Epithelial cell of proximal tubule (primary cell): ENCODE measurements around the gene HTR2C. TPM values are rescaled to one million over a fixed set of nuclear protein-coding genes. Genes with fewer than 3 reads are reported as not detected.

Experiments used
- DNase-seq: peaks from one replicate; pipeline ENCODE4 v3.0.0-alpha.2; 2011; ENCODE audit warnings: low read depth
- H3K4me3 ChIP-seq: 2 replicates; pipeline ENCODE4 v1.5.1; 2011; ENCODE audit warnings: low read depth, mild to moderate bottlenecking, low read length
- total RNA-seq: library from RNA; depleted of rRNA; stranded (reverse); fragments of >200 nt; gene quantifications from 2 replicates; pipeline ENCODE4 v1.2.3, GENCODE V29; 2015
- TF ChIP-seq, protein P1 (sequence below): conservative IDR thresholded peaks from 2 replicates; pipeline ENCODE4 v1.5.1; 2012; ENCODE audit warnings: low read depth, mild to moderate bottlenecking, low read length

The HTR2C gene
- total RNA-seq, result not detected in 2 replicates

DNA sequence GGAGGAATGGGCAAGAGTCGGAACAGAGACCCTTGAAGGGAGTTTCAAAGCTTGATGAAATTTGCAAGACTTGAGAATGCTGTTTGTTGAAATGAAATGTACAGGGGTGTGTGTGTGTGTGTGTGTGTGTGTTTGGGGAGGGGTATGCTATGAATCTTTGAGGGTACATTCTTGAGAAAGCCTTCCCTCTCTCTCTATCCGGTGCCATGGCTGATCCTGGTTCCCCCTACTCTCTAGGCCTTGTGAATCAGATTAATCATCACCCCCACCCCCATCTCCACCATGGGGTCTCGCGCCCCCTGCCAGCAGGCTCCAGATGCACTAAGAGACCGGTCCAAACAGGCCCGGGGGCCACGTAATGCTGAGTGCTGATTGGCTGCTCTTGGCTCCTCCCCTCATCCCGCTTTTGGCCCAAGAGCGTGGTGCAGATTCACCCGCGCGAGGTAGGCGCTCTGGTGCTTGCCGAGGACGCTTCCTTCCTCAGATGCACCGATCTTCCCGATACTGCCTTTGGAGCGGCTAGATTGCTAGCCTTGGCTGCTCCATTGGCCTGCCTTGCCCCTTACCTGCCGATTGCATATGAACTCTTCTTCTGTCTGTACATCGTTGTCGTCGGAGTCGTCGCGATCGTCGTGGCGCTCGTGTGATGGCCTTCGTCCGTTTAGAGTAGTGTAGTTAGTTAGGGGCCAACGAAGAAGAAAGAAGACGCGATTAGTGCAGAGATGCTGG lies at the start of gene HTR2C:
HTR2C (plus strand) TSS at position 441 of the 729 bp plus-strand sequence. CDS start 142,851 bp downstream, outside the sequence.
- no peak within 1 kb of the TSS for H3K4me3 ChIP-seq
- no peak for DNase-seq
- TF ChIP-seq, protein P1, sequence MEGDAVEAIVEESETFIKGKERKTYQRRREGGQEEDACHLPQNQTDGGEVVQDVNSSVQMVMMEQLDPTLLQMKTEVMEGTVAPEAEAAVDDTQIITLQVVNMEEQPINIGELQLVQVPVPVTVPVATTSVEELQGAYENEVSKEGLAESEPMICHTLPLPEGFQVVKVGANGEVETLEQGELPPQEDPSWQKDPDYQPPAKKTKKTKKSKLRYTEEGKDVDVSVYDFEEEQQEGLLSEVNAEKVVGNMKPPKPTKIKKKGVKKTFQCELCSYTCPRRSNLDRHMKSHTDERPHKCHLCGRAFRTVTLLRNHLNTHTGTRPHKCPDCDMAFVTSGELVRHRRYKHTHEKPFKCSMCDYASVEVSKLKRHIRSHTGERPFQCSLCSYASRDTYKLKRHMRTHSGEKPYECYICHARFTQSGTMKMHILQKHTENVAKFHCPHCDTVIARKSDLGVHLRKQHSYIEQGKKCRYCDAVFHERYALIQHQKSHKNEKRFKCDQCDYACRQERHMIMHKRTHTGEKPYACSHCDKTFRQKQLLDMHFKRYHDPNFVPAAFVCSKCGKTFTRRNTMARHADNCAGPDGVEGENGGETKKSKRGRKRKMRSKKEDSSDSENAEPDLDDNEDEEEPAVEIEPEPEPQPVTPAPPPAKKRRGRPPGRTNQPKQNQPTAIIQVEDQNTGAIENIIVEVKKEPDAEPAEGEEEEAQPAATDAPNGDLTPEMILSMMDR, result no peak

DNA sequence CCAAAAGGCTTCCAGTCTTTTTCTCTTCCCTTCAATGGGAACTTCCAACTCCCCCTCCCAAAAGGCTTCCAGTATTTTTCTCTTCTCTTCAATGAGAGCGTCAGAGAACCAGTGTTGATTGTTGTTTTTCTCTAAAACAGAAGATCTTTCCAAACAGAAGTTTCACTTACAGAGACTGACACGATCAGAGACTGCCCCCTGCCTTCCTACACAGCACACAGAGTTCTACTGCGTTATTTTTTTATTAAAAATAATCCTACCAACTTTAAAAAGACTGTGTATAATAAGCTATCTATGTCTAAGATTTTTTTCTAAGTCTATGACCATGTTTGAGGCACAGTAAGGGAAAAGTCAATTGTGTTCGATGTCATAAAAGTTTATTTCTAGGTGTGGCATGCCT lies 3.5 kb upstream of the HTR2C start:
- H3K4me3 ChIP-seq, result no peak overlapping the region
- TF ChIP-seq, protein P1, result peak; percentile 8
- DNase-seq, result no peak

DNA sequence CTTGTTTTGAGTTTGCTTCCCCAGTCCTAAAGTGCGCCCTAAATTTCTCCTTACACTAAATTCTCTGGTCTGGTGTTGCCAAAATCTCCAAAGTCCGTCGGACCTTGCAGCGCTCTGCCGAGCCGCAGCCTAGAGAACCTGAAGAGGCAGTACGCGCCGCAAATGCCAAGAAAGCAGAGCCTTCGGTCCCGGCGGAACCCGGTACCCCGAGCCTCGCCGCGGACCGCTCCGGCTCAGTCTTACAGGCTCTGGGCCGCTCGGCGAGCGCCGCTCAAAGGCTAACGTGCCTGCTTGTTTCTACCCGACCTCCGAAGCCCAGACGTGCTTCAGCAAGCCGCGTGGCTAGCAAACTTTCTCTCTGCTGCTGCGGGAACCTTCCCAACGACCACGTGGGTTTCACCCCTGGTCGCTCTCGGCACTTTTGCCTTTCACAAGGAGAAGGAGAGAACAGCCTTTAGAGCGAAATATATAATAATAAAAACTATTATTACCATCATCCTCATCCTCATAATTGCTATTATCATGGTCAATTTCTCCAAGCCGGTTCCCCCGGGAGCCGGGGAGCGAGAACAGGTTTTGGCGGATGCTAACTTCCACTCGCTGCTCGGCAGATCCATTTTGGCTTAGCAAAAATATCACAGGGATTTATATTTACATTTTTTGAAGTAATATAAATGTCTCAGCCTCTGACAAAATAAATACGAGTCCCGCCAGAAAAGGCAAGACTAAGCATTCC lies 2.2 kb upstream of the HTR2C start:
- TF ChIP-seq, protein P1, result no peak
- no peak for DNase-seq
- no peak overlapping the region for H3K4me3 ChIP-seq

DNA sequence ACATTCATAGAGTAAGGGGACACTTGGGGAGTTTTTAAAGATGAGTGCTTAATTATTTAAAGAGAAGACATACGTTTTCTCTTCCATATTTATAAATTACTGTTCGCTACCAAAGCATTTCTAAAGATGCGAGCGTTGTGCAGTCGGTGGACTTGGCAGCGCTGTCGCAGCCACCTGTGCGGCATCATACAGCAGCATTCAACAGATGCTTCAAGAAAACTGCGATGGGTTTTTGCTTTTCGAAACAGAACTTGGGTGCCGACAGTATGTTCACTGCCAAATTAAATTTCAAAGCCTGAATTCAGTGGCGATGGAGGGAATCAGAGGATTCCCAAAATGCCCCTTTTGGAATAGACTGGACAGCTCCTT lies 1.6 kb upstream of the HTR2C start:
- no peak for DNase-seq
- TF ChIP-seq, protein P1, result no peak
- no peak overlapping the region for H3K4me3 ChIP-seq

DNA sequence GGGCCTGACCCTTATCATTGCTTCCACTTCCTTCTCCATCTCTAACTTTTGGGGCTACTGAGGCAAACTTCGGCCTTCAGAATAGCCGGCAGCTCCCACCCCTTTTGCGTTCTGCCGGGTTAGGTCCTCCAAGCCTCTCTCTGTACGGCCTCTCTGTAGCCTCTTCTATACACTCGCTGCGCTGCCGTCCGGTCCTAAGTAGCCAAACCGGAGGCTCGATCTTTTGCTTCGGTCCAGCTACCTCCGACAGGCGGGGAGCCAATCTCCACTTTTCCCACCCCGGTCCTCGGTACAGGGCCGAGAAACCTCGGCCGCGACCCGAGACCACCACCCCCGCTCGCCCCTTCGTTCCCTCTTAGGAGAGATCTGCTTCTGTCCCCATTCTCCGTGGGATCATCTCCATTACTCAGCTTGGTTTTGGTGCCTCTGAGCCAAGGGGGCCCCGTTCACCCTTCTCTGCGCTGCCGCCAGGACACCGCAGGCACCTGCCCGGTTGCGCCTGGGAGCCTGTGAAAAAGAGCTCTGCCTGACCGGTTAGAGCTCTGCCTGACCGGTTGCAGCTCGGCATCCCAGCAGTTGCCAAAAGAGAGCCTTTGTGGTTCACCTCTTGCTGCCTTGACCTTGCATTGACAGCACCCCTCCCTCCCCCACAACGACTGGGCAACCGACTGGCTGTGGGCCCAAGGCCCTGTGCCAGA lies 1.0 kb upstream of the HTR2C start:
- TF ChIP-seq, protein P1, result no peak
- H3K4me3 ChIP-seq, result no peak overlapping the region
- DNase-seq, result no peak

DNA sequence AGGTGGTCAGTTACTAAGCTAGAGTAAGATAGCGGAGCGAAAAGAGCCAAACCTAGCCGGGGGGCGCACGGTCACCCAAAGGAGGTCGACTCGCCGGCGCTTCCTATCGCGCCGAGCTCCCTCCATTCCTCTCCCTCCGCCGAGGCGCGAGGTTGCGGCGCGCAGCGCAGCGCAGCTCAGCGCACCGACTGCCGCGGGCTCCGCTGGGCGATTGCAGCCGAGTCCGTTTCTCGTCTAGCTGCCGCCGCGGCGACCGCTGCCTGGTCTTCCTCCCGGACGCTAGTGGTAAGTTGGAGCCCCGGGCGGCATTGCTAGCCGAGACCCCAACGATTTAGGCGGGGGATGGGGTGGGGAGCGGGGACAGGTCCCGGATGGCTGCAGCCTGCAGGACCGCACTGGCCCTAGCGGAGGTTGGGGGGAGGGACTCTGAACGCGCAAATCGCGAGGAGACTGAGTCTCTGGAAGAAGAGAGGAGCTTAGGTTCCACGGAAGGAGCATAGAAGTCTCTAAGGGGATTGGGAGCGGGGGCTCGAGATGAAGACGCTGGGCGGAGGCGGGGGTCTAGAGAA lies 573 bp downstream of the HTR2C start:
- no peak for DNase-seq
- TF ChIP-seq, protein P1, result no peak
- H3K4me3 ChIP-seq, result no peak overlapping the region
